GM12878 (cell line): ENCODE measurements around the gene PHB1.

ENCODE experiments used
- ELK1 ChIP-seq: IDR thresholded peaks from 2 replicates; pipeline ENCODE4 v1.6.1; 2012; ENCODE audit warnings: low read depth, low read length, improper control_type of control experiment
- EP300 ChIP-seq, 2 experiments: fragments of 150-350 bp in 1 of 2; IDR thresholded peaks; 2 replicates each; pipeline ENCODE4 v1.6.1; 2011 to 2012; ENCODE audit warnings: low read depth in 2 of 2, low read length in 2 of 2, borderline replicate concordance in 1 of 2, improper control_type of control experiment in 1 of 2, inconsistent platforms in 1 of 2; ENCODE audit not compliant: control insufficient read depth in 1 of 2
- NFIC ChIP-seq: IDR thresholded peaks from 2 replicates; pipeline ENCODE4 v1.6.1; 2012; ENCODE audit warnings: low read depth, mild to moderate bottlenecking, inconsistent platforms, low read length, moderate library complexity
- RFX5 ChIP-seq: IDR thresholded peaks from 2 replicates; pipeline ENCODE4 v1.6.1; 2011; ENCODE audit warnings: low read depth, low read length, improper control_type of control experiment
- TF ChIP-seq, protein P1 (sequence below), 3 experiments: IDR thresholded peaks in 2 of 3; conservative IDR thresholded peaks in 1 of 3; 2 replicates each; pipeline ENCODE4 v1.5.1; 2011; ENCODE audit warnings: low read depth in 3 of 3, low read length in 3 of 3, mild to moderate bottlenecking in 3 of 3, control low read depth in 2 of 3, moderate library complexity in 2 of 3, inconsistent platforms in 1 of 3, mixed read lengths in 1 of 3; ENCODE audit not compliant: control insufficient read depth in 2 of 3, insufficient read depth in 1 of 3; ENCODE audit errors: extremely low read depth in 1 of 3
- TF ChIP-seq, protein P2 (sequence below): IDR thresholded peaks from 2 replicates; pipeline ENCODE4 v1.6.1; 2012; ENCODE audit warnings: low read depth, low read length, improper control_type of control experiment

- TF ChIP-seq EP300 (IDR thresholded peaks at IDR 0.05; ENCODE audit: borderline replicate concordance in 1 of 2, control insufficient read depth in 1 of 2, low read depth in 2 of 2, low read length in 2 of 2) (no peak), NFIC (no peak), RFX5 (no peak), ELK1 (no peak)
- TF ChIP-seq, protein P1, sequence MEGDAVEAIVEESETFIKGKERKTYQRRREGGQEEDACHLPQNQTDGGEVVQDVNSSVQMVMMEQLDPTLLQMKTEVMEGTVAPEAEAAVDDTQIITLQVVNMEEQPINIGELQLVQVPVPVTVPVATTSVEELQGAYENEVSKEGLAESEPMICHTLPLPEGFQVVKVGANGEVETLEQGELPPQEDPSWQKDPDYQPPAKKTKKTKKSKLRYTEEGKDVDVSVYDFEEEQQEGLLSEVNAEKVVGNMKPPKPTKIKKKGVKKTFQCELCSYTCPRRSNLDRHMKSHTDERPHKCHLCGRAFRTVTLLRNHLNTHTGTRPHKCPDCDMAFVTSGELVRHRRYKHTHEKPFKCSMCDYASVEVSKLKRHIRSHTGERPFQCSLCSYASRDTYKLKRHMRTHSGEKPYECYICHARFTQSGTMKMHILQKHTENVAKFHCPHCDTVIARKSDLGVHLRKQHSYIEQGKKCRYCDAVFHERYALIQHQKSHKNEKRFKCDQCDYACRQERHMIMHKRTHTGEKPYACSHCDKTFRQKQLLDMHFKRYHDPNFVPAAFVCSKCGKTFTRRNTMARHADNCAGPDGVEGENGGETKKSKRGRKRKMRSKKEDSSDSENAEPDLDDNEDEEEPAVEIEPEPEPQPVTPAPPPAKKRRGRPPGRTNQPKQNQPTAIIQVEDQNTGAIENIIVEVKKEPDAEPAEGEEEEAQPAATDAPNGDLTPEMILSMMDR (IDR thresholded peaks at IDR 0.05 in 2 of 3, conservative IDR thresholded peaks at IDR 0.05 in 1 of 3; ENCODE audit: control insufficient read depth in 2 of 3, extremely low read depth in 1 of 3, insufficient read depth in 1 of 3, low read depth in 3 of 3, low read length in 3 of 3): no peak
- TF ChIP-seq, protein P2, sequence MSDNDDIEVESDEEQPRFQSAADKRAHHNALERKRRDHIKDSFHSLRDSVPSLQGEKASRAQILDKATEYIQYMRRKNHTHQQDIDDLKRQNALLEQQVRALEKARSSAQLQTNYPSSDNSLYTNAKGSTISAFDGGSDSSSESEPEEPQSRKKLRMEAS: no peak
Observed at GRCh38 chr17:49441578-49441977, 26.9 kb upstream of the PHB1 start.
